ENCODE data around the gene CDH23.

DNA sequence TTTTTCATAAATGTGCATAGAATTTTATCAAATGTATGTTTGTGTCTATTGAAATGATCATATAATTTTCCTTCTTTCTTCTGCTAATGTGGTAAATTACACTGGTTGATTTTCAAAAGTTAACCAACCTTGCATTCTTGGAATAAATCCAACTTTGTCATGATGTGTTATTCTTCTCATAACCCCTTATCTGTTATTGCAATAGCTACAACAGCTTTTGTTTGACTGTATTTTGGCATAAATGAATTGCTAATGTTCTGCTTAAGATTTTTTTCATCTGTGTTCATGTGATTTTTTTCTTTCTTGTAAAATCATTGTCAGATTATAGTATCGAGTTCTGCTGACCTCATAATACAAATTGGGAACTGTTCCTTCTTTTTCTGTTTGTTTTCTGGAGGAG is 17.6 kb downstream of the CDH23 start:
- TF ChIP-seq, protein P1, sequence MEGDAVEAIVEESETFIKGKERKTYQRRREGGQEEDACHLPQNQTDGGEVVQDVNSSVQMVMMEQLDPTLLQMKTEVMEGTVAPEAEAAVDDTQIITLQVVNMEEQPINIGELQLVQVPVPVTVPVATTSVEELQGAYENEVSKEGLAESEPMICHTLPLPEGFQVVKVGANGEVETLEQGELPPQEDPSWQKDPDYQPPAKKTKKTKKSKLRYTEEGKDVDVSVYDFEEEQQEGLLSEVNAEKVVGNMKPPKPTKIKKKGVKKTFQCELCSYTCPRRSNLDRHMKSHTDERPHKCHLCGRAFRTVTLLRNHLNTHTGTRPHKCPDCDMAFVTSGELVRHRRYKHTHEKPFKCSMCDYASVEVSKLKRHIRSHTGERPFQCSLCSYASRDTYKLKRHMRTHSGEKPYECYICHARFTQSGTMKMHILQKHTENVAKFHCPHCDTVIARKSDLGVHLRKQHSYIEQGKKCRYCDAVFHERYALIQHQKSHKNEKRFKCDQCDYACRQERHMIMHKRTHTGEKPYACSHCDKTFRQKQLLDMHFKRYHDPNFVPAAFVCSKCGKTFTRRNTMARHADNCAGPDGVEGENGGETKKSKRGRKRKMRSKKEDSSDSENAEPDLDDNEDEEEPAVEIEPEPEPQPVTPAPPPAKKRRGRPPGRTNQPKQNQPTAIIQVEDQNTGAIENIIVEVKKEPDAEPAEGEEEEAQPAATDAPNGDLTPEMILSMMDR (conservative IDR thresholded peaks at IDR 0.05; ENCODE audit: low read length), result no peak
- TF ChIP-seq EZH2phosphoT487 (IDR thresholded peaks at IDR 0.05; ENCODE audit: borderline replicate concordance), result no peak

All from Loucy (cell line).